Subcutaneous adipose tissue (tissue), 4 donors: ENCODE data around the gene NRF1. TPM values are rescaled to one million over a fixed set of nuclear protein-coding genes. Genes with fewer than 3 reads are reported as not detected.

Experiments
- CTCF ChIP-seq: fragments of 450-650 bp; IDR thresholded peaks from one replicate; pipeline ENCODE4 v1.5.1; 2016; ENCODE audit warnings: low read depth, mild to moderate bottlenecking, control low read depth, antibody characterized with exemption, moderate library complexity
- total RNA-seq, 4 donors: library from RNA; depleted of rRNA; stranded (reverse); fragments of >200 nt; gene quantifications; one replicate each; pipeline ENCODE4 v1.1.0, GENCODE V29; 2016

The NRF1 gene
- total RNA-seq, 4 donors from 2014 or later, result 12.8 to 26.7 (median 19.9) TPM

DNA sequence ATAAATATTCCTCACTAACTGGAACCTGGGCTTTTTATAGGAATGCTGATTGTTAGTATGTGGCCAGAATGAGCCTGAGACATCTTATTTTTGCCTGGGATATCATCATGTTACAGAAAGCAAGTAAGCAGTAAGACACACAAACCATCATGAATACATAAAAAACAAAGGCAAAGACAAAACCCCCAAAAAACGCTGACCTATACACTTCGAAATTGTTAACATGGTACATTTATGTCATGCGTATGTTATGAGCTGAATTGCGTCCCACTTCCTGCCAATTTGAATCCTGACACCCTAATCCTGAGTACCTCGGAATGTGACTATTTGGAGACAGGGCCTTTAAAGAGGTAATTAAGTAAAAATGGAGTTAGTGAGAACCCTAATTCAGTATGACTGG lies 12.3 kb upstream of the NRF1 start:
- TF ChIP-seq CTCF, result no peak

DNA sequence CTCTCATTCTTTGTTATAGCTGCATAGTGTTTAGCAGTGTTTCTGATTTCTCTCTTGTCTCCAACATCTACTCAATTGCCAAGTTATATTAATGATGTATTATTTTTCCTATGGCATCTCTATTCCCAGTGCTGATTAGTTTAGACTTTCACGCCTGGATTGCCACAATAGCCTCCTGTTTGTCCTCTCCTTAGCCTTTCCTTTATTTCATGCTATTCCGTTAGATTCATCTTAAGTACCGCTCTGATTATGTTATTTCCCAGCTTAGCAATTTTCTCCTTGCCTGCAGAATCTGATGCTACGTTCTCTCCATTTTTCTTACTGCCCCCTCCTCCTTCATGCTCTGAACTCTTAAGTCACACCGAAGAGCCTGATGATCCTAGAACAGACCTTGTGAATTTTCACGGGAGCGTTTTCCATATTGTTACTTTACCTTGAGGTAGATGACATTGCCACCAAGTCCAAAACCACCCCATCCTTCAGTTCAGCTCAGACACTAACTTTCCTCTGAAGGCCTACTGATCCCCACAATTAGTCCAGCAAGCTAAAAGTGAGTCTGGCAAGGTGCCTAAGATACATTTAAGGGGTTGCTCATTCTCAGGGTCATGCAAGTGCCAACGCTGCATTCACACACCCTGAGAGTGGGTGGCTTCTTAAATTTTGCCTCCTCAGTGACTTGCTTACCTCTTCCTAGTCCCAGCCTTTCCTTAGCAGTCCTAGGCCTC lies 6.6 kb upstream of the NRF1 start:
- no peak for TF ChIP-seq CTCF

- TF ChIP-seq CTCF, result no peak
Measured at GRCh38 chr7:129605960-129606614, 5.4 kb upstream of the NRF1 start.

DNA sequence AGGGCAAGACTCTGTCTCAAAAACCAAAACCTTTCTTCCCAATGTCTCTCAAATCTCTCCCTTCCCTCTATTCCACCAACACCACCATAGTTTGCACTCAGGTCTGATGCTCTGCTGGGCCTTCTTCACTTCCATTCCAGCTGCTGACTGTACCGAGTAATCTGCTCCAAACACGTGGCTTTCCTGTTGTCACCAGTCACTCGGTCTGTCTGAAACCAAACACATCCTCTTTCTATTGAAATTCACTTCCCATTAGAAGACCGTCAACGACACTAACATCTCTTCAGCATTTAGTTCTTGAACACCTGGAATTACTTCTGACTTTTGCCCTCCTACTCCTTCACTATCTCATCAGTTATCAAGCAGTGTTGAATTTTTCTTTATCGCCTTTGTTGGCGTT lies 4.7 kb upstream of the NRF1 start:
- TF ChIP-seq CTCF, result no peak

DNA sequence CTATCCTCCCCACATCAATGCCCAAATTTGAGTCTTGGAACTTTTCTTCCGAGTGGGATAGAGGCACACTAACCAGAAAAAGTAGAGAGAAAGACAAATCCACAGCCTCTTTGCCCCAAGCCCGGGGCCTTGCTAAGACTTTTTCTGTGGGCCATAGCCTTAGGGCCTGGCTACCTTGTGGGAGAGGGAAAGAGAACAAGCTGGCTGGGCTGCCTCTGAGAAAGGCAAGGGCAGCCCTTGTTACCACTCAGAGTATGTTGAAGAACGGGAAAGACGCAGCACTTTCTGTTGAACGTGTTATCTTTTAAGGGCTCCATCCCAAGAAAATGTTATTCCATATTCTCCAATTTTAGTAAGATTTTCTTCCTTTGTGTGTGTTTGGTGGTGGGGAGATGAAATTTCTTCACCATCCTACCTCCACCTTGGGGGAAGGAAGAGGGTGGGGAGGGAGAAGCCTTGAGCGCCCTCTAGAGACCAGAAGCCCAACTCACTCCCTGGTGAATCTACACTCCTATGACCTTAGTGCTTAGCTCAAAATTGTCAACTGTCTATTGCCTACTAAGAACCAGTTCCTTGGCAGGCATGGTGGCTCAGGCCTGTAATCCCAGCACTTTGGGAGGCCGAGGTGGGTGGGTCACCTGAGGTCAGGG lies 3.9 kb upstream of the NRF1 start:
- no peak for TF ChIP-seq CTCF

GRCh38 chr7:129609666-129610065 lies 1.9 kb upstream of the NRF1 start:
- TF ChIP-seq CTCF, result no peak

DNA sequence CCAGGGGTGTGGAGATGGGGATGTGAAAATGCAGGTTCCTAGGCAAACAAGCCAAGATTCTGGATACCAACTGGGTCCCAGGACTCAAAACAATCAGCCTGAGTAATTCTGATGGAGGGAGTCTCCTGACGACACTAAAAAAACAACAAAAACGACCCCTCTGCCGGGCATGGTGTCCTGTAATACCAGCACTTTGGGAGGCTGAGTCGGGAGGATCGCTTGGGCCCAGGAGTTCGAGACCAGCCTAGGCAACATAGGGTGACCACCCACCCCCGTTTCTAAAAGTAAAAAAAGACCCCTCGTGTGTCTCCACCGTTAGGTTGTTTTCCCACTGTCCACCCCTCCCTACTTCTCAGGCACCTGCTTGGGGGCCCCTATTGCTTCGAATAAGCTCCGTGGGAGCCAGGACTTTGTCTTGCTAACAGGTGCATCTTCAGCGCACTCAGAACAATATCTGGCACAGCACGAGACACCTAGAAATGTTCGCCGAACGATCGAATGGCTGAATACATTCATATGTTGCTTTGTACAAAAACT lies 743 bp upstream of the NRF1 start:
- no peak for TF ChIP-seq CTCF
